ENCODE results near the gene OR2G6. TPM values are rescaled to one million over a fixed set of nuclear protein-coding genes. Genes with fewer than 3 reads are reported as not detected.
"Not testable (repeated sequence)": the region's sequence is repeated elsewhere in the genome, so short reads cannot be mapped to it uniquely, and the experiment has no call there.

The OR2G6 gene
- polyA plus RNA-seq (not detected in 2 replicates), polyA minus RNA-seq (not detected in 2 replicates)

DNA sequence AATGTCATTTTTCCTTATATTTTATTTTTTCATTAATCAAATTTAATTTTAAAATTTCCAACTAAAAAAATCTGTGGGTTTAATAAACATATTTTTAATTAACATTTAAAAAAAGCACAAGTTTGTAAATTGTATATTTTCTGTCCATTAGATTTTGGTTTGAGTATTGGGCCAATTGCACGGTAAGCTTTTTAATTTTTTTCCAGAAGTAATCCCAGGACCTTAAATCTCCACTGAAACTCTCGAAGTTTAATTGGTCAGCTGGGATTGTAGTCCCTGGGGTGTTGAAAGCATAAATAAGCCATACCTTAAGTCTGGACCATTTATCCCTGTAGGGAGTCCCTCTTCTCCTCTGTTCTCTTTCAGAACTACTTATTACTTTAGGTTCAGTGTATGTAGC is at the start of gene OR2G6:
OR2G6 (plus strand) TSS at position 301 of the 400 bp plus-strand sequence. CDS start 13,574 bp downstream, outside the sequence.
- H3K27me3 ChIP-seq (ENCODE audit: insufficient read depth, low read depth, low read length); H3K9me2 ChIP-seq (ENCODE audit: insufficient read depth, low read length); H3K79me2 ChIP-seq (replicated peaks; ENCODE audit: insufficient read depth, low read length); H3K9ac ChIP-seq (ENCODE audit: low read length); H2AFZ ChIP-seq (ENCODE audit: low read depth, low read length); H3K4me2 ChIP-seq (ENCODE audit: low read length); H3K9me3 ChIP-seq (ENCODE audit: low read length); H3K36me3 ChIP-seq (ENCODE audit: insufficient read depth, low read length); H4K20me1 ChIP-seq (ENCODE audit: insufficient read depth); H3K27ac ChIP-seq (ENCODE audit: low read length); H3K4me3 ChIP-seq (ENCODE audit: low read length); H3F3A ChIP-seq (ENCODE audit: insufficient read depth, low read length, poor library complexity, severe bottlenecking): not testable (repeated sequence)

DNA sequence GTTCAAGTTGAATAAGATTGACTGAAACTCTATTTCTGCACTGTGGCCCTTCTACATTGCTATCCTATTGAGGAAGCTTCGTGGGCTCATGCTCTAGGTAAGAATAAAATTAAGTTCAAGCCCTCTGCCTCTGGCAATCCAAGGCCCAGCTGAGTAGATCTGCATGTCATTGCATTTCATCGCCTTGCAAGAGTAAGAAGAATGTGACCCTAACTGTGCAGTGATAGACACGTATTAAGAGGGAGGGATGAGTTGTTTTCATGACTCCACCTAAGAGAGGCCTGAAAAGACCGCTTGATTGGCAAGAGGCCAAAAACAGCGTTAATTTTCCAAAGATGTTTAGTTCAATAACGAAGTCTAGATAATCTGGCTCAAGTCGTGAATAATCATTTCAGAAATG is 48.8 kb upstream of the OR2G6 start:
- not testable (repeated sequence) for H3K79me2 ChIP-seq (replicated peaks; ENCODE audit: insufficient read depth, low read length); H3K36me3 ChIP-seq (ENCODE audit: insufficient read depth, low read length); H3K9me2 ChIP-seq (ENCODE audit: insufficient read depth, low read length); H3K9ac ChIP-seq (ENCODE audit: low read length); H3K4me2 ChIP-seq (ENCODE audit: low read length); H3F3A ChIP-seq (ENCODE audit: insufficient read depth, low read length, poor library complexity, severe bottlenecking); H2AFZ ChIP-seq (ENCODE audit: low read depth, low read length); H3K4me3 ChIP-seq (ENCODE audit: low read length); H3K9me3 ChIP-seq (ENCODE audit: low read length); H4K20me1 ChIP-seq (ENCODE audit: insufficient read depth); H3K27me3 ChIP-seq (ENCODE audit: insufficient read depth, low read depth, low read length); H3K27ac ChIP-seq (ENCODE audit: low read length)

DNA sequence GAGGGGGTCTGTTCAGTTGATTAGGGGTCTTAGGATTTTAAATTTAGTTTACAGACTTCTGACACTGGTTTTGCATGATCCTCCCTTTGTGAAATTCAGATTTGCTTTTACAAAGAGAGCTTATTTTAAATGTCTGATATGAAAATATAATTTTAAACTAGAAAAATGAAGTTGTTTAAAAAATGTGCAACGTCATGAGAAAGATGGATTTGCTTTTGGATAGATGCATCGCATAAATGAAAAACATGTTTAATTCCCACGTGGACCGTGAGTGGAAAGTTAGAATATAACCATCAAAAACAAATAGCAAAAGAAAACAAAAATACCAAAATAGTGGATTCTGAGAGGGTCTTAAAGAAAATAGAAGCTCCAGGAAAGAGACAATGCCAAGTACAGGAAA is 36.7 kb upstream of the OR2G6 start:
- TF ChIP-seq MXI1 (conservative IDR thresholded peaks at IDR 0.05; ENCODE audit: poor library complexity, severe bottlenecking) = no peak
- TF ChIP-seq SMC3 (conservative IDR thresholded peaks at IDR 0.05; ENCODE audit: poor library complexity) = no peak
- no peak for TF ChIP-seq RAD21 (conservative IDR thresholded peaks at IDR 0.05)
- no peak for TF ChIP-seq POLR2AphosphoS5 (IDR thresholded peaks at IDR 0.05)
- no peak for TF ChIP-seq EZH2 (IDR thresholded peaks at IDR 0.05; ENCODE audit: borderline replicate concordance, insufficient read depth, low read length, poor library complexity, severe bottlenecking)
- TF ChIP-seq, protein P1, sequence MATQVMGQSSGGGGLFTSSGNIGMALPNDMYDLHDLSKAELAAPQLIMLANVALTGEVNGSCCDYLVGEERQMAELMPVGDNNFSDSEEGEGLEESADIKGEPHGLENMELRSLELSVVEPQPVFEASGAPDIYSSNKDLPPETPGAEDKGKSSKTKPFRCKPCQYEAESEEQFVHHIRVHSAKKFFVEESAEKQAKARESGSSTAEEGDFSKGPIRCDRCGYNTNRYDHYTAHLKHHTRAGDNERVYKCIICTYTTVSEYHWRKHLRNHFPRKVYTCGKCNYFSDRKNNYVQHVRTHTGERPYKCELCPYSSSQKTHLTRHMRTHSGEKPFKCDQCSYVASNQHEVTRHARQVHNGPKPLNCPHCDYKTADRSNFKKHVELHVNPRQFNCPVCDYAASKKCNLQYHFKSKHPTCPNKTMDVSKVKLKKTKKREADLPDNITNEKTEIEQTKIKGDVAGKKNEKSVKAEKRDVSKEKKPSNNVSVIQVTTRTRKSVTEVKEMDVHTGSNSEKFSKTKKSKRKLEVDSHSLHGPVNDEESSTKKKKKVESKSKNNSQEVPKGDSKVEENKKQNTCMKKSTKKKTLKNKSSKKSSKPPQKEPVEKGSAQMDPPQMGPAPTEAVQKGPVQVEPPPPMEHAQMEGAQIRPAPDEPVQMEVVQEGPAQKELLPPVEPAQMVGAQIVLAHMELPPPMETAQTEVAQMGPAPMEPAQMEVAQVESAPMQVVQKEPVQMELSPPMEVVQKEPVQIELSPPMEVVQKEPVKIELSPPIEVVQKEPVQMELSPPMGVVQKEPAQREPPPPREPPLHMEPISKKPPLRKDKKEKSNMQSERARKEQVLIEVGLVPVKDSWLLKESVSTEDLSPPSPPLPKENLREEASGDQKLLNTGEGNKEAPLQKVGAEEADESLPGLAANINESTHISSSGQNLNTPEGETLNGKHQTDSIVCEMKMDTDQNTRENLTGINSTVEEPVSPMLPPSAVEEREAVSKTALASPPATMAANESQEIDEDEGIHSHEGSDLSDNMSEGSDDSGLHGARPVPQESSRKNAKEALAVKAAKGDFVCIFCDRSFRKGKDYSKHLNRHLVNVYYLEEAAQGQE (IDR thresholded peaks at IDR 0.05; ENCODE audit: borderline replicate concordance) = no peak
- TF ChIP-seq, protein P2, sequence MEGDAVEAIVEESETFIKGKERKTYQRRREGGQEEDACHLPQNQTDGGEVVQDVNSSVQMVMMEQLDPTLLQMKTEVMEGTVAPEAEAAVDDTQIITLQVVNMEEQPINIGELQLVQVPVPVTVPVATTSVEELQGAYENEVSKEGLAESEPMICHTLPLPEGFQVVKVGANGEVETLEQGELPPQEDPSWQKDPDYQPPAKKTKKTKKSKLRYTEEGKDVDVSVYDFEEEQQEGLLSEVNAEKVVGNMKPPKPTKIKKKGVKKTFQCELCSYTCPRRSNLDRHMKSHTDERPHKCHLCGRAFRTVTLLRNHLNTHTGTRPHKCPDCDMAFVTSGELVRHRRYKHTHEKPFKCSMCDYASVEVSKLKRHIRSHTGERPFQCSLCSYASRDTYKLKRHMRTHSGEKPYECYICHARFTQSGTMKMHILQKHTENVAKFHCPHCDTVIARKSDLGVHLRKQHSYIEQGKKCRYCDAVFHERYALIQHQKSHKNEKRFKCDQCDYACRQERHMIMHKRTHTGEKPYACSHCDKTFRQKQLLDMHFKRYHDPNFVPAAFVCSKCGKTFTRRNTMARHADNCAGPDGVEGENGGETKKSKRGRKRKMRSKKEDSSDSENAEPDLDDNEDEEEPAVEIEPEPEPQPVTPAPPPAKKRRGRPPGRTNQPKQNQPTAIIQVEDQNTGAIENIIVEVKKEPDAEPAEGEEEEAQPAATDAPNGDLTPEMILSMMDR (IDR thresholded peaks at IDR 0.05; ENCODE audit: poor library complexity, severe bottlenecking) = no peak
- no peak for TF ChIP-seq TAF1 (IDR thresholded peaks at IDR 0.05; ENCODE audit: low read depth)
- no peak for TF ChIP-seq EP300 (conservative IDR thresholded peaks at IDR 0.05; ENCODE audit: poor library complexity, severe bottlenecking)
- Histone ChIP-seq H3K9ac (ENCODE audit: low read length) (no peak overlapping the region), H3K27ac (ENCODE audit: low read length) (no peak overlapping the region), H2AFZ (ENCODE audit: low read depth, low read length) (no peak overlapping the region), H3K79me2 (replicated peaks; ENCODE audit: insufficient read depth, low read length) (no peaks in the 10 kb centered on the region), H4K20me1 (ENCODE audit: insufficient read depth) (no peaks in the 10 kb centered on the region), H3K36me3 (ENCODE audit: insufficient read depth, low read length) (no peaks in the 10 kb centered on the region), H3K4me2 (ENCODE audit: low read length) (no peak overlapping the region), H3K9me2 (ENCODE audit: insufficient read depth, low read length) (no peaks in the 10 kb centered on the region), H3F3A (ENCODE audit: insufficient read depth, low read length, poor library complexity, severe bottlenecking) (no peaks in the 10 kb centered on the region), H3K9me3 (ENCODE audit: low read length) (no peaks in the 10 kb centered on the region), H3K27me3 (ENCODE audit: insufficient read depth, low read depth, low read length) (no peaks in the 10 kb centered on the region), H3K4me3 (ENCODE audit: low read length) (no peak overlapping the region)

DNA sequence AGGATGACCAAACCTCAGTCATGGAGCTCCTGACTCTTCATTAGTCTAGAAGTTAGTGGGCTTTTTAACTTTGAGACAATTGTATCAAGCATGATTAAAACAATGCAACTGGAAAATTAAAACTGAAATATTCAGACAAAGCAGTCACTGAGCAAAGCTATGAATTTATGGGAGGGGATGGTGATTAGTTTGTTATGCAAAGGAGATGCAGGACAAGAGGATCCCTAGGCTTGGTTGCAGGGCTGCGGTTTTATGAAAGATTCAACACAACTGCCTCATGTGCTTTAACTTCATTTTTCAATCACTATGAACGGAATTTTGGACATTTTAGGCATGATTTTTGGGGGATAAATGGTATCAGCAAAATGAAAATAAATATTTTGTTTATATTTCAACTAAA is 35.8 kb upstream of the OR2G6 start:
- not testable (repeated sequence) for H2AFZ ChIP-seq (ENCODE audit: low read depth, low read length); H3K4me3 ChIP-seq (ENCODE audit: low read length); H3K9me2 ChIP-seq (ENCODE audit: insufficient read depth, low read length); H3K9me3 ChIP-seq (ENCODE audit: low read length); H3K4me2 ChIP-seq (ENCODE audit: low read length); H3K27me3 ChIP-seq (ENCODE audit: insufficient read depth, low read depth, low read length); H4K20me1 ChIP-seq (ENCODE audit: insufficient read depth); H3F3A ChIP-seq (ENCODE audit: insufficient read depth, low read length, poor library complexity, severe bottlenecking); H3K36me3 ChIP-seq (ENCODE audit: insufficient read depth, low read length); H3K79me2 ChIP-seq (replicated peaks; ENCODE audit: insufficient read depth, low read length); H3K27ac ChIP-seq (ENCODE audit: low read length); H3K9ac ChIP-seq (ENCODE audit: low read length)

DNA sequence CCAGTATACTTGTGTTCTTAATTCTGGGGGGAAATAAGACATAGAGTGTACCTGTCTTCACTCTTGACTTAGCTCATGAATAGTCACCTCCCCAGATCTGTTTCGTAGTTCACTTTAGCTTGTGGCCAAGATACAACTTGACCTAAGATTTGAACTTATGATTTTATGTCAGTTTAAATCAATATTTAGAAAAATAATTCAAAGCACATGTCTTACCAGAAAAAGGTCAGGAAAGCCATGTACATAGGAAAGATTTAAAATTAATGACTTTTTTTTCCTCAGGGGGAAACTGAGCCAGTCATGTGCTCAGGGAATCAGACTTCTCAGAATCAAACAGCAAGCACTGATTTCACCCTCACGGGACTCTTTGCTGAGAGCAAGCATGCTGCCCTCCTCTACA is 34.8 kb upstream of the OR2G6 start, which contains the start of gene OR2T3:
OR2T3 (plus strand) TSS at position 301 of the 400 bp plus-strand sequence; CDS start at position 301, 0 bp downstream.
- H4K20me1 ChIP-seq (ENCODE audit: insufficient read depth); H3K79me2 ChIP-seq (replicated peaks; ENCODE audit: insufficient read depth, low read length); H3K27ac ChIP-seq (ENCODE audit: low read length); H3K27me3 ChIP-seq (ENCODE audit: insufficient read depth, low read depth, low read length); H3F3A ChIP-seq (ENCODE audit: insufficient read depth, low read length, poor library complexity, severe bottlenecking); H3K4me2 ChIP-seq (ENCODE audit: low read length); H3K9me3 ChIP-seq (ENCODE audit: low read length); H3K9me2 ChIP-seq (ENCODE audit: insufficient read depth, low read length); H2AFZ ChIP-seq (ENCODE audit: low read depth, low read length); H3K36me3 ChIP-seq (ENCODE audit: insufficient read depth, low read length); H3K4me3 ChIP-seq (ENCODE audit: low read length); H3K9ac ChIP-seq (ENCODE audit: low read length): not testable (repeated sequence)

Data from neural cell (in vitro differentiated cells).